HAP-1 (cell line): Measurements from ENCODE around the gene PCNX1.
"Not testable (repeated sequence)": the region's sequence is repeated elsewhere in the genome, so short reads cannot be mapped to it uniquely, and the experiment has no call there.

ENCODE experiments used
- DNase-seq, 2 experiments: peaks; one replicate each; pipeline ENCODE4 v3.0.0-alpha.2; 2016 to 2020; ENCODE audit warnings: low spot score in 2 of 2
- H3K27me3 ChIP-seq: fragments of 250-450 bp; sonication (Bioruptor Pico); 2 replicates; pipeline ENCODE4 v1.5.1; 2020; ENCODE audit warnings: low read depth, mild to moderate bottlenecking, moderate library complexity
- H3K36me3 ChIP-seq: fragments of 250-450 bp; sonication (Bioruptor Pico); replicated peaks from 2 replicates; pipeline ENCODE4 v1.5.1; 2020; ENCODE audit warnings: mild to moderate bottlenecking
- H3K4me1 ChIP-seq: fragments of 250-450 bp; sonication (Bioruptor Pico); 2 replicates; pipeline ENCODE4 v1.5.1; 2020; ENCODE audit warnings: mild to moderate bottlenecking
- H3K4me3 ChIP-seq: fragments of 250-450 bp; sonication (Bioruptor Pico); 2 replicates; pipeline ENCODE4 v1.5.1; 2020; ENCODE audit warnings: mild to moderate bottlenecking, moderate library complexity
- H3K9me3 ChIP-seq: fragments of 250-450 bp; sonication (Bioruptor Pico); 2 replicates; pipeline ENCODE4 v1.5.1; 2020; ENCODE audit warnings: mild to moderate bottlenecking, moderate library complexity
- in situ Hi-C: fragments of 300-500 bp; cut with MboI; formaldehyde crosslinking; loops from 3 replicates; pipeline ENCODE4 v1.14.3; 2020; ENCODE audit warnings: low sequenced_read_pairs, inconsistent platforms, mixed read lengths

PCNX1 gene

DNA sequence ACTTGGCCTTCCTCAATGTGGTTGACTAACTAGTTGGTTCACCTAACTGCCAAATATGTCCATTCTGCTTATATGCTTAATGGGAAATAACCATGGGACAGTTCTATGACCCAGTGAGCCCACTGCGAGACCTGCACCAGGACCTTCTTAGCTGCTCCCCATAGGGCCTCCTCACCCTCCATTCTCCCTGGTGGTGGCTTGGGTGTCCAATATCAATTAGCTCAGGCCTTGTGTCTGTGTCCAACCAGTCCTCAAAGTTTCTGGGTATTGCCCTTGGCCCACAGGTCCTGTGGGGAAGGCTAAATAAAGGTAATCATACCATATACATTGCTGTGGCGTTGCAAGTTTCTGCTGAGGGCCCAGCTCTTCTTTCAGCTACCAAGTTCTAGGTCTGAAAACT, 228.2 kb downstream of the PCNX1 start:
- H3K36me3 ChIP-seq, result no peaks in the 10 kb centered on the region
- peaks cover 3% of the 10 kb centered on the region; the same call in 1 of the 2 replicates for H3K4me1 ChIP-seq
- no peaks in the 10 kb centered on the region for H3K27me3 ChIP-seq
- in situ Hi-C loops, result loop anchor here (5.0 to 10.0 kb wide), 2 partner anchors 617 to 719 kb away; no protein-coding TSS in a partner anchor
- no peak overlapping the region for H3K4me3 ChIP-seq
- no peaks in the 10 kb centered on the region for H3K9me3 ChIP-seq
- DNase-seq, result no peak

GRCh38 chr14:71135911-71136310, 228.7 kb downstream of the PCNX1 start:
- no peak for DNase-seq
- Histone ChIP-seq H3K9me3 (no peaks in the 10 kb centered on the region), H3K36me3 (no peaks in the 10 kb centered on the region), H3K4me1 (no peaks in the 10 kb centered on the region; the same call in 1 of the 2 replicates), H3K4me3 (no peak overlapping the region), H3K27me3 (no peaks in the 10 kb centered on the region)
- in situ Hi-C loops, result loop anchor here (5.0 to 10.0 kb wide), 2 partner anchors 616 to 719 kb away; no protein-coding TSS in a partner anchor

GRCh38 chr14:71136386-71137060, 229.3 kb downstream of the PCNX1 start:
- Histone ChIP-seq H3K27me3 (no peaks in the 10 kb centered on the region), H3K9me3 (no peaks in the 10 kb centered on the region), H3K36me3 (no peaks in the 10 kb centered on the region), H3K4me3 (no peak overlapping the region), H3K4me1 (no peaks in the 10 kb centered on the region)
- DNase-seq, result no peak
- in situ Hi-C loops, result loop anchor here (5.0 to 10.0 kb wide), 2 partner anchors 616 to 718 kb away; no protein-coding TSS in a partner anchor

DNA sequence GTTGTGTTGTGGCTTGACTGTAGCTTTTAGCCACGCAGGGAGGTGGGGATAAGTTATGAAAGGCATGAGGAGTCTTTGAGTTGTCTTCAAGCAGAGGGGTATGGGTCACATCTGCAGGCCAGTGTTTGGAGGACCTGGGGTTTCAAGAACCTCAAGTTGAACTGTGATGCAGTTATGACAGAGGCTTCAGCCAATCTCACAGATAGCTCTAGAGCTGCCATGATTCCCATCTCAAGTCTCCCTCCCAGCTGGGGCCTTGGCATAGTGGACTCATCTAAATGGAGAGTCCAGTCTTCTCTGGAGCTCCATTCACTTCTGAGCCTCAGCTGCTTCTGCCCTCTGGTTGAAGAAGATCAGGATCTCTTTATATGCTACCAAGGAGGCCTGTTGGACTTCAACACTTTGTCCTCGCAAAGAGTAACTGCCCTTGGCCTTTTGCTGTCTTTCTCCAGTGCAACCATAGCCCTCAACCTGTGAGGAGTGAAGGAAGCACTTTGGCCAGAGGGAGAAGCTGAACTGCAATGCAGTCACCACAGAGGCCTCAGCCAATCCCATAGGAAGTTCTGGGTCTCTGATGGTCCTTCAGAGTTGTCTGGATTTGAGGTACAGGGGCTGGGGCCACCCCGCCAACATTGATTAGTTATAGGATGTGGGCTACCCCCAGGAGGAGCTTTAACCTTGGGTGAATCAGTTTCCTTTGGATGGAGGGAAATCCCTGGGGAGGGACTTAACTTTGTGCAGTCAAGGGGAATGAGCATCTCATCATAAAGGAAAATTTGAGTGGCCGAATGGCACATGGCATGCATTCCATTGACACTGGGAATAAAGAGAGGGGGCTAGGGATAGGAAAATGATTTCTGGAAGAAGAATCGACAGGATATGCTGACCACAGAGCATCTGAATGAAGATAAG, 230.5 kb downstream of the PCNX1 start:
- no peak for DNase-seq

DNA sequence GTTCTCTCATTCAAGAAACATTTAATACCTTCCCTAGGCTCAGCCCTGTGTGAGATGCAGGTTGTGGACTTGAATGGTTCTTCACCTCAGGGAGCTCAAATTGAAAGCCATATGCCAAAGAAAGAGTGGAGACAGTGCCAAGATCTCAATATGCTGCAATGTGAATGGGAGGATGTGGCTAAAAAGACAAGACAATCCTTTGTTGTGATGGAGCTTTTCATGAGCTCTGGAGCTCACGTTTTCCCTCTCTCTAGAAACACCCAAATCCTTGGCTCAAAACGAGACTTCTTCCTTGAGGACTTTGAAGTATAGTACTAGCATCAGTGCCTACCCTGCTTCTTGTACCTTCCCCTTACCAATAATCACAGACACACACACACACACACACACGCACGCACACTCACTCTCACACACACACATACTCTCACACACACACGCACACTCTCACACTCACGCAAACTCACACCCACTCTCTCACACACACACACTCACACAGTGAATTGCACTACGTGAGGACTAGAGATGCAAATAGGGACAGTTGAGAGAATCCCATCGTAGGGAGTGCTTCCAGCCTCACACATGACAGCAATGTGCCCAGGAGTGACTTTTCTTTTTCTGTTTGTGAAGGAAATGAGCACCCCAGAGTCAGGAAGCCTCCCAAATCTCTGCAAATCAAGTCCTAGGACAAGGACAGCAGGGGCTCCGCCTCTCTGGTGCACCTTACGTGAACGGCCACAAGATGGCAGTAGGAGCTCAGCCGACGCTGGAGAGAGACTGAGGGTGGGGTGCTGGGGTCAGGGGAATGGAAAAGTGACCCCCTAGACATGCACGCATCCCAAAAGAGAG, 231.4 kb downstream of the PCNX1 start:
- H3K4me1 ChIP-seq, result peaks cover 5% of the 10 kb centered on the region; the same call in 1 of the 2 replicates
- H3K36me3 ChIP-seq, result no peaks in the 10 kb centered on the region
- no peaks in the 10 kb centered on the region for H3K9me3 ChIP-seq
- DNase-seq, result peak; percentile 41 to 74
- H3K27me3 ChIP-seq, result no peaks in the 10 kb centered on the region
- H3K4me3 ChIP-seq, result no peak overlapping the region
- in situ Hi-C loops, result loop anchor here (5.0 to 10.0 kb wide), 2 partner anchors 614 to 716 kb away; no protein-coding TSS in a partner anchor

More for the DNA sequence above, 230.5 kb downstream of the PCNX1 start:
- no peaks in the 10 kb centered on the region for H3K9me3 ChIP-seq
- no peaks in the 10 kb centered on the region for H3K4me1 ChIP-seq
- in situ Hi-C loops, result loop anchor here (5.0 to 10.0 kb wide), 2 partner anchors 615 to 717 kb away; no protein-coding TSS in a partner anchor
- no peaks in the 10 kb centered on the region for H3K36me3 ChIP-seq
- no peak overlapping the region for H3K4me3 ChIP-seq
- H3K27me3 ChIP-seq, result no peaks in the 10 kb centered on the region

DNA sequence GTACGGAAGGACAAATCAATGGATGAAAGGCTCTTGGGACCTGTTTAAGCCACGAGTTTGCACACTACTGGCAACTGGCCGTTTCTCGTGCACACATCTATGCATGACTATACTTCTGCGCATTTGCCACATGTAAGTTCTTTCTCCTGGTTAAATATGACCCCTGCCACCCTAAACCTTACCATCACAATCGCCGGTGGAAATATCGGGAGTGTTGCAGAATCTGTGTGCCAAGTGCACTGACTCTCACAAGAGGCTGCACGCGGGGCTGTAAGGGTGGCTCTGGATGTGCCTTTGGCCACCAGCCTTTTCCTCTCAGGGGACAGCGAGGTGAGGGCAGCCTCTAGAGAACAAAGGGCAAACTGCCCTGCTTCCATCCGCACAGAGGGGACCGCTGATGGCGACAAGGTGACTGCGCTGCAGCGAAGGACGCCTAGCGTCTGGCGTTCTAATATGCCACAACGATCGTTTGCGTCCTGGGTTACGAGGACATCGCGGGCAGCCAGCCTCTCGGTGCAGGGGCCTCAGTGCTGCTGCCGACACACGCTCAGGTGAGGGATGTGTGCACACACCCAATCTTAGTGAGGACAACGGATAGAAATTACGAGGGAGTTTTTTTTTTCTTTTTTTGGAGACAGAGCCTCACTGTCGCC, 232.2 kb downstream of the PCNX1 start:
- in situ Hi-C loops, result loop anchor here (5.0 to 10.0 kb wide), 2 partner anchors 613 to 715 kb away; no protein-coding TSS in a partner anchor

GRCh38 chr14:71140157-71140556, 232.9 kb downstream of the PCNX1 start:
- no peaks in the 10 kb centered on the region for H3K27me3 ChIP-seq
- H3K4me1 ChIP-seq, result peaks cover 6% of the 10 kb centered on the region; the same call in 1 of the 2 replicates
- no peak overlapping the region for H3K4me3 ChIP-seq
- DNase-seq, result no peak
- H3K9me3 ChIP-seq, result no peaks in the 10 kb centered on the region
- no peaks in the 10 kb centered on the region for H3K36me3 ChIP-seq
- in situ Hi-C loops, result no loop called here

More for the DNA sequence above, 232.2 kb downstream of the PCNX1 start:
- H3K36me3 ChIP-seq, result no peaks in the 10 kb centered on the region
- H3K4me3 ChIP-seq, result no peak overlapping the region
- H3K27me3 ChIP-seq, result no peaks in the 10 kb centered on the region
- no peaks in the 10 kb centered on the region for H3K9me3 ChIP-seq
- no peak for DNase-seq
- peaks cover 6% of the 10 kb centered on the region; the same call in 1 of the 2 replicates for H3K4me1 ChIP-seq

GRCh38 chr14:71141701-71142374, 234.6 kb downstream of the PCNX1 start:
- H3K4me1 ChIP-seq, result peaks cover 6% of the 10 kb centered on the region; the same call in 1 of the 2 replicates
- in situ Hi-C loops, result no loop called here

DNA sequence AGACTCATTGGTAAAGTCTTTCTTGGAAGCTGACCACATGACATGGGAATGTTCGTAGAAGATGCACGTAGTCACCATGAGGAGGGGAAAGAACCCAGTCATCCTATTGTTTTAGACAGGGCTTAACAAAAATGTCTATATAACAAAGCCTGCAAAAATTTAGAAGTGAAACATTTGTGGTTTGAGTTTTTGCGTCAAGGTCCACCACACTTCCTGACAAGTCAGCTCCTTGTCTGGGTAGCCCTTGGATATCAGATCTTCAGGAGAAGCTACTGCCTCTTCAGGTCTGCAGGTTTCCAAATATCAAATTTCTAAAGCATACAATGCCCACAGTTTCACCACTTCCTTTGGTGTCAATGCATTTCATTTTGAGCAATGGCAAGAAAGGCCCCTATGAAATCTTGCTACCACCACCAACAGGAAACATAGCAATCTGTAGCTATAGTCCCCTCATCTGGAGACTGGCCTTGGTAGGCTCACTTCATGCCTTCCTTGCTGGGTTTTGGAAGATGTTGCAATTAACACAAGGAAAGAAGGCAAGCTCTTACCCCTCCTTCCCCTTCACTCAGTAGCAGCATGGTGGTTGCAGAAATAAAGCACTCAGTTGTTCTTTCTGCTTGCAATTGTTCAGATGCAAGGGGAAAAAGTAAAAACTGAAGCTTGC, 235.2 kb downstream of the PCNX1 start:
- Histone ChIP-seq H3K36me3 (no peaks in the 10 kb centered on the region), H3K27me3 (no peaks in the 10 kb centered on the region), H3K9me3 (no peaks in the 10 kb centered on the region), H3K4me3 (no peak overlapping the region), H3K4me1 (peaks cover 6% of the 10 kb centered on the region; the same call in 1 of the 2 replicates)
- in situ Hi-C loops, result no loop called here
- DNase-seq, result no peak

More at GRCh38 chr14:71141701-71142374, 234.6 kb downstream of the PCNX1 start:
- DNase-seq, result no peak
- no peaks in the 10 kb centered on the region for H3K36me3 ChIP-seq
- H3K27me3 ChIP-seq, result no peaks in the 10 kb centered on the region
- H3K9me3 ChIP-seq, result no peaks in the 10 kb centered on the region
- H3K4me3 ChIP-seq, result no peak overlapping the region

- in situ Hi-C loops, result no loop called here
- no peaks in the 10 kb centered on the region for H3K36me3 ChIP-seq
- no peaks in the 10 kb centered on the region for H3K27me3 ChIP-seq
- H3K4me3 ChIP-seq, result no peak overlapping the region
- H3K4me1 ChIP-seq, result peaks cover 6% of the 10 kb centered on the region; the same call in 1 of the 2 replicates
- peak; percentile 17 to 24 for DNase-seq
- H3K9me3 ChIP-seq, result no peaks in the 10 kb centered on the region; the same call in 1 of the 2 replicates
Observed at GRCh38 chr14:71143381-71144290, 236.4 kb downstream of the PCNX1 start.

DNA sequence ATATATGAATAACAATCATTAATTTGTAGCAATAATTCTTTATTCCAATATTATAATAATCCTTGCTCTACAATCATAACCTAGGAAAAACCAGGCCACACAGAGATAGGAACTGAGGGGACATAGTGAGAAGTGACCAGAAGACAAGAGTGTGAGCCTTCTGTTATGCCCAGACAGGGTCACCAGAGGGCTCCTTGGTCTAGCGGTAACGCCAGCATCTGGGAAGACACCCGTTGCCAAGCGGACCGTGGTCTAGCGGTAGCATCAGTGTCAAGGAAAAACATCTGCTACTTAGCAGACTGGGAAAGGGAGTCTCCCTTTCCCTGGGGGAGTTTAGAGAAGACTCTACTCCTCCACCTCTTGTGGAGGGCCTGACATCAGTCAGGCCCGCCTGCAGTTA, 240.1 kb downstream of the PCNX1 start:
- H3K27me3 ChIP-seq, in situ Hi-C loops, H3K4me1 ChIP-seq, DNase-seq, H3K9me3 ChIP-seq, H3K36me3 ChIP-seq, H3K4me3 ChIP-seq: not testable (repeated sequence)
